NCI-H1417 treated with DMSO at 0.1 percent for 48 hours (cell line): ENCODE measurements around the gene CIAO1.
"Not testable (repeated sequence)": the region's sequence is repeated elsewhere in the genome, so short reads cannot be mapped to it uniquely, and the experiment has no call there.

ENCODE experiments used
- DNase-seq: peaks from one replicate; lab custom pipeline; 2025; lab: John Stamatoyannopoulos, UW

CIAO1 gene

GRCh38 chr2:96265840-96266679, at the start of gene CIAO1, which contains the start of gene TMEM127:
TSS of gene CIAO1 (plus strand) at chr2:96266225. CDS start at chr2:96266351, 126 bp downstream.
TSS of gene TMEM127 (minus strand) at chr2:96265997. CDS start at chr2:96265381, 616 bp downstream.
- peak; percentile 62 for DNase-seq

GRCh38 chr2:96218508-96219131, 47.4 kb upstream of the CIAO1 start:
- no peak for DNase-seq

GRCh38 chr2:96219959-96220358, 46.1 kb upstream of the CIAO1 start:
- not testable (repeated sequence) for DNase-seq

GRCh38 chr2:96221106-96221505, 44.9 kb upstream of the CIAO1 start:
- not testable (repeated sequence) for DNase-seq

GRCh38 chr2:96225016-96225533, 41.0 kb upstream of the CIAO1 start:
- no peak for DNase-seq

GRCh38 chr2:96231316-96231715, 34.7 kb upstream of the CIAO1 start:
- DNase-seq = no peak

GRCh38 chr2:96233436-96233835, 32.6 kb upstream of the CIAO1 start:
- DNase-seq = no peak

- DNase-seq = no peak
Observed at GRCh38 chr2:96233880-96234316, 32.1 kb upstream of the CIAO1 start.

GRCh38 chr2:96236882-96237281, 29.1 kb upstream of the CIAO1 start:
- no peak for DNase-seq

GRCh38 chr2:96238266-96238665, 27.8 kb upstream of the CIAO1 start:
- no peak for DNase-seq

GRCh38 chr2:96239091-96239490, 26.9 kb upstream of the CIAO1 start:
- no peak for DNase-seq

GRCh38 chr2:96239745-96240264, 26.2 kb upstream of the CIAO1 start:
- no peak for DNase-seq

GRCh38 chr2:96240341-96241038, 25.5 kb upstream of the CIAO1 start:
- DNase-seq = no peak

- no peak for DNase-seq
Observed at GRCh38 chr2:96241227-96241626, 24.8 kb upstream of the CIAO1 start.

GRCh38 chr2:96241900-96242611, 24.0 kb upstream of the CIAO1 start:
- DNase-seq = no peak

- no peak for DNase-seq
Observed at GRCh38 chr2:96243843-96244242, 22.2 kb upstream of the CIAO1 start.

- no peak for DNase-seq
Observed at GRCh38 chr2:96245609-96246390, 20.2 kb upstream of the CIAO1 start.

- no peak for DNase-seq
Observed at GRCh38 chr2:96247009-96247408, 19.0 kb upstream of the CIAO1 start.

GRCh38 chr2:96247896-96248295, 18.1 kb upstream of the CIAO1 start:
- DNase-seq = no peak

GRCh38 chr2:96248624-96249023, 17.4 kb upstream of the CIAO1 start:
- no peak for DNase-seq

GRCh38 chr2:96249654-96250053, 16.4 kb upstream of the CIAO1 start:
- no peak for DNase-seq
